Measurements from ENCODE around the gene DLG2.

- TF ChIP-seq CTCF (IDR thresholded peaks at IDR 0.05) (no peak), POLR2A (IDR thresholded peaks at IDR 0.05) (no peak)
These were observed 935.3 kb downstream of the DLG2 start for GRCh38 chr11:84691830-84692229.

Measured in ovary (tissue), 3 donors.